Suppressor macrophage treated with lipopolysaccharide for 1 hour (primary cell): Measurements from ENCODE around the gene UGT1A10.

Experiments used
- DNase-seq, 3 donors: peaks; one replicate each; pipeline ENCODE4 v3.0.0-alpha.2; 2020 to 2022

Gene UGT1A10

GRCh38 chr2:233789554-233789953 is 153.3 kb downstream of the UGT1A10 start:
- DNase-seq, result no peak

DNA sequence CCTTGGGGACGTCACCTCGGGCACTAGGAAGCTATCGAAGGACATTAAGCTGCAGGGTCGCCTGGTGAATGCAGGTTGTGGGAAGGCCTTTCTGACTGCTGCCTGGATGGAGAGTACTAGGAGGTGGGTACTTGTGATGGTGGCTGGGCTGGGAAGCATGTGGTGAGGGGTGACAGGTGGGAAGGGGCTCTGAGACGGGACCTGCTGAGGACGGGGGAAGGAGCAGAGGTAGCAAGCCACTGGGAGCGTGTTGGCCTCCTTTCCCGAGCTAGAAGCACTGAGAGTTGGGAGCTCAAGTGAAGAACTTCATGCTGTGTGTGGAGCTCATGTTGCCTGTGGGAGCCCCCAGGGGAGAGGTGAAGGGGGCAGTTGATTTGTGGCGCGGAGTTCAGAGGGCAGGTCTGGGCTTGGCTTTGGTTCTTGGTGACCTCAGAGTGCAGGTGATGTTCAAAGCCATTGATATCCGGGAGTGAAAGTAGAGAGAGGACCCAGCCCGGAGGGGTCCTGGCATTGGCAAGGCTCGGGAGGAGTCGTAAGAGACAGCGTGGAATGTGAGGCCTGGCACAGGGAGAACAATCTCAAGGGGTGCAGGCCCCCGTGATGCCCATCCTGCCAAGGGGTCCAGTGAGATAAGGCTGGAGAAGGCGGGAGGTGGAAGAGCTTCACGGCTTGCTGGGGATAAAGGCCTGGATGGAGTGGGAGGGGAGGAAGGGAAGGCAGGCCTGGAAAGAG is 155.1 kb downstream of the UGT1A10 start:
- no peak for DNase-seq

- no peak for DNase-seq
Measured at GRCh38 chr2:233791883-233792329, 155.7 kb downstream of the UGT1A10 start.

GRCh38 chr2:233792720-233793119 is 156.5 kb downstream of the UGT1A10 start:
- no peak for DNase-seq

DNA sequence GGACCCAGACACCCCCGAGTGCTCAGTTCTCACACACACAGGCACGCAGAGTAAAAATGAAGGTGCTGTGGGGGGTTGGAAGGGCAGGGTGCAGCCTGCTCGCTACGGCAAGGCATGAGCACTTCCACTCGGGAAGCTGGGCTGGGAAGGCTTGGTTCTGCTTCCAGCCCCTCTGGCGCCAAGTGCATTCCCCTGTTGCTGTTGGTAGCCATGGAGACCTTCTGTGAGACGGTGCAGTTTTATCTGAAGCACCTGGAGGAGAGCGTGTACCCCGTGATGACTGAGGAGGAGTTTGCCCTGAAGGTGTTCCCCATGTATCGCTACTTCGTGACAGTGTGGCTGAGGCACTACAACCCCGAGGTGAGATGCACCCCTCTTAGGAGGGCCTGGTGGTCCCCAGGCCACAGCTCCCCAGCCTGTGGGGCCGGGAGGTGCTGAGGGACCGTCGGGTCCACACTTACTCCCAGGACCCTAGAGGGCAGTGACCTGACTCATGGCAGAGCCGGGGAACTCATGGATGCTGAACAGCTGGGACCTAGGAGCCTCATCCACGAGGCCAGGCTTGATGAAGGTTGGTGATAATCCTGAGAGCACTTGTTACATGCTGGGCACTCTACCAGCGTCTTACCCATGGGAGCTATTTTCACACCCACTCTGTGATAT is 157.3 kb downstream of the UGT1A10 start:
- DNase-seq, result no peak

DNA sequence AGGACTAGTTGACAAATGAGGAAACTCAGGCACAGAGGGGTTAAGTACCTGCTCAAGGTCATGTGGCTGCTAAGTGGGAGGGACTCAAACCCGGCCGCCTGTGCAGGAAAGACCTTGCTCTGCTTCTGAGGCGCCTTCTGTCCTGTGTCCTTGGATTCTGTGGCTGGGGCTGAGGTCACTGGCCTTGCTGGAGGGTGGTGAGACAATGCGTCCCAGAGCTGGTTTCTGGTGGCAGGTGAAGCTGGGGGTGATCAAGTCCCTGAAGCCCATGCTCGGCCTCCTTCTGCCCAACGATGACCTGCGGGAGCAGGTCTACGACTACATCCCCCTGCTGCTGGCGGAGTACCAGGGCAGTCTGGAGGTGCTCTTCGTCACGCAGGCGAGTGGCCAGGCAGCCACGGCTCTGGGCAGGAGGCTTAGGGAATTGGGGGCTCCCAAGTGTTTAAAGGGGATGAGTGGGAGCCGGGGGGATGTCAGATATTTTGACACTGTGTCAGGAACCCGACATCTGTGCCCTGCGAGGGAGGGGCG is 157.9 kb downstream of the UGT1A10 start:
- DNase-seq, result no peak

GRCh38 chr2:233795735-233796171 is 159.5 kb downstream of the UGT1A10 start:
- DNase-seq, result no peak

GRCh38 chr2:233796254-233796653 is 160.0 kb downstream of the UGT1A10 start:
- DNase-seq, result no peak

DNA sequence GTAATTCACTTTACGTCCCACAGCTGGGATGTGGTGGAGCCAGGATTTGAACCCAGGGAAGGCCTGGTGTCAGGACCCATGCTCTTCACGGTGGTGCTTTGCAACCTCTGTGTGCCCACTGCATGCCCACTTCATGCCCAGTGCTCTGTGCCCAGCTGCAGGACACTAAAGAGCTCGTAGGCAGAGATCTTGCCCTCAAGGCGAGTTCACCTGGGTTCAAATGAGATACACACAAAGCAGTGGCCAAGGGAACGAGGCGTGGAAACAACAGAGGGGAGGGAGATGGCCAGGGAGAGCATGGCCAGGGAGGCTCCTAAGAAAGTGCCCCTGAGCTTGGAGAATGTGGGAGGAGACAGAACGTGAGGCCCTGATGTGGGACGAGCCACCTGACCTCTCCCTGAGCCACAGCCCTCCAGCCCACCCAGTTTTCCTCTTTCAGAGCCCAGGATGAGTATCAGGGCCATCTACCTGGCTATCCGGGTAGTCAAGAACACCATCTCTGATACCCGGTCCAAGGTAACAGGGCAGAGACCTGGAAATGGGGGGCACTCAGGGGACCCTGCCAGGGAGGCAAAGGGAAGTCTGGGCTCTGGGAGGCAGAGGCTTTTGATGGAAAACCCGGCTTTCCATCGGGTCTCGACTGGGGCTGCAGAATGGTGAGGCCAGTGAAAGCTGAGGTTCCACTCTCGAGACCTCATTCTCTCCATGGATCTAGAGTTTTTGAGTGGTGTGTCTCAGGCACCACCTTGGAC is 162.3 kb downstream of the UGT1A10 start:
- no peak for DNase-seq

DNA sequence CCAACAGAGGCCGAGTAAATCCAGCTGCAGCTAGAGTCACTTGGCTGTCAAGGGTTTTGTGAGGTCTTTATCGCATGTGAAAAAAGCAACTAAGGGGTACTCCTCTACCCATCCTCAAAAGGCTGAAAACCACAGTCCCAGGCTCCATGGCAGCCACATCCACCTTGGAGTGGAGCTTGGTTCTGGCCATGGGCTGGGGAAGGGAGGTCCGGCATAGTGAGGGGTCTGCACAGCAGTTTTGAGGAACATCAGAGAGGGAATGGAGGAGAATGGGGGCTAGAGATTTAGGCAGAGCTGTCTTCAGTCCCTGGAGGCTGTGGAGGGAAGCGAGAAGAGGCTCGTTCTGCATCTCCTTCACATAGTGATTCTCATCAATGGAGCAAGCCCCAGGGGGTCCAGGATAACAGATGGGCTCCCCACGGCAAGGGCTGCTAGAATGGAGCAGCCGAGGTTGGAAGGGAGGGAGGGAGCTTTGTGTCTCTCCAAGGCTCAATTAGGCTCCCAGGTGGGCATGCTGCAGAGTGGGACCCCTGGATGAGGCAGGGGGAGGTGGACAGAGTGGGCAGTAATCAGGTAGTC is 162.9 kb downstream of the UGT1A10 start:
- no peak for DNase-seq

DNA sequence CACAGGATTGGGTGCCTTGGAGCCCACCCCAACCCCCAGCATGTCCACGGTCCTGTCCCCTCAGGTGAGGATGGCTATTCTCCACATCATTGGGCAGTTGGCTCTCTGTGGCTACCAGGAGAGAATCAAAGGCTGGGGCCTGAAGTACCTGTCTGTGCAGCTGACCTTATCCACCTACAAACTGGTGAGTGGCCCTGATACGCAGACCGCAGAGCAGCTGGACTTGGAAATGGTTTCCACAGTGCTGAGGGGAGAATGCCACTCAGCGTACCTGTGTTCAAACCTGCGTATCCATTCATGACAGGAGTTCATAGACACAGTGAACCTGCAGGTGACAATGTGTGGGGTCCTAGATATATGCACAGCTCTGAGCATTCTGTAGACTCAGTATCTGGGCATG is 163.5 kb downstream of the UGT1A10 start:
- DNase-seq, result no peak

DNA sequence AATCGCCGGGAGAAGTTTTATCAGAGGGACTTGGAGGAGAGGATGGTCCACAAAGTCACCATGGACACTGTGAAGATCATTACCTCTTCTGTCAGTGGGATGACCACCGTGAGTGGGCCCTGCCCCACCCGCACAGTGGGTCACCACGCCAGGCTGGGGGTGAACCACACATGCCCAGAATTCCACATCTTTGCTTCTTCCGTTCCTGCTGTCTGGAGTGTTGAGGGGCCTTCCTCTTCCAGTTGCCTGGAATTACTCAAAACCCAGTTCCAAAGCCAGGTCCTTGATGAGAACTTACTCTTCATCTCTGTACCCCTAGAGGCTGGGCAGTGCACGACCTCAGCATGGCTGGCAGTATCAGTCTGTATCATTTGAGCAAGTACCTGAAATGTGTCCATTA is 164.0 kb downstream of the UGT1A10 start:
- DNase-seq, result no peak

DNA sequence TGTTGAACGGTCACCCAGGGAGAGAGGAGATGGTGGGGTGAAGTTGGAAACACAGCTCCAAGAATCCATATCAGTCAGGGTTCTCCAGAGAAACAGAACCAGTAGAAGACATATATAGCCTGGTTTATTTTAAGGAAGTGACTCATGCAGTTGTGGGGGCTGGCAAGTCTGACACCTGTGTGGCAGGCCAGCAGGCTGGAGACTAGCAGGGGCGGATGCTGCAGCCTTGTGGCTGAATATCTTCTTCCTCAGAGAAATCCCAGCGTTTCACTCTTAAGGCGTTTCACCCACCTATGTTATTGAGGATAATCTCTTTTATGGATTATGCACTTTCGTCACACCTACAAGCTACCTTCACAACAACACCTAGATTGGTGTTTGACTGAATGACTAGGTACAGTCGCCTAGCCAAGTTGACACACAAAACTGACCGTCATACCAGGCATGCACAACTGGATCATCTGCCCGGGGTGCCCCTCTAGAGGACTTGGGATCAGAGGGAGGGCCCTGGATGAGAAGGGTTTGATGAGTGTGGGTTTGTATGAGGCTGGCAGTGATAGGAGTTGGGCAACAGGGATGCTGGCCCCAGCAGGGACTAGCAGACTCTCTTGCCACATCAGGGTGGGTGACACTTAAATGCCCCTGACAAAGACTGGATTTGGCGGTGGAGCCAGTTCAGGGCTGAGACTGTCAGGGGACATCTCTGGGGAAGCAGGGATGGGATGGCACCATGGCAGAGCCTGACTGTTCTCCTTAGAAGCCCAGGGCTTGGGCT is 165.3 kb downstream of the UGT1A10 start:
- DNase-seq, result no peak

GRCh38 chr2:233802132-233802815 is 166.0 kb downstream of the UGT1A10 start:
- DNase-seq, result no peak

- DNase-seq, result no peak
Measured at GRCh38 chr2:233803292-233803911, 167.2 kb downstream of the UGT1A10 start.

DNA sequence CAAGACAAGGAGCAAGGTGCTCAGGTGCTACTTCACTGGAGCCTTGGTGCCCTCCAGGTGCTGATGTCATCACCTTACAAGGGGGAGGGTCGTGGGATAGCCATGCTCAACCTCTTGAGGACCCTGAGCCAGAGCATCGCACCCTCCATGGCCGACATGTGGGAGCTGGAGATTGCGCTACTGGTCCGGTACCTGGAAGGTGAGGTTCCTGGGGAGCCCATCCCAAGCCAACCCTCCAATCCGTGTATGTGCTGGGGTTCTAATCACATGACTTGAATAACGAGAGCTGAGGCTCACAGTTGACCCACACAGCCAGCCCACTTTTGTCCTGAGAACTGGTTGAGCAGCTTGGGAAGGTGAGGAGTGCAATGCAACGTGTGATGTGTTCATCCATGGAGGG is 167.7 kb downstream of the UGT1A10 start:
- no peak for DNase-seq

GRCh38 chr2:233807215-233807865 is 171.1 kb downstream of the UGT1A10 start:
- no peak for DNase-seq

DNA sequence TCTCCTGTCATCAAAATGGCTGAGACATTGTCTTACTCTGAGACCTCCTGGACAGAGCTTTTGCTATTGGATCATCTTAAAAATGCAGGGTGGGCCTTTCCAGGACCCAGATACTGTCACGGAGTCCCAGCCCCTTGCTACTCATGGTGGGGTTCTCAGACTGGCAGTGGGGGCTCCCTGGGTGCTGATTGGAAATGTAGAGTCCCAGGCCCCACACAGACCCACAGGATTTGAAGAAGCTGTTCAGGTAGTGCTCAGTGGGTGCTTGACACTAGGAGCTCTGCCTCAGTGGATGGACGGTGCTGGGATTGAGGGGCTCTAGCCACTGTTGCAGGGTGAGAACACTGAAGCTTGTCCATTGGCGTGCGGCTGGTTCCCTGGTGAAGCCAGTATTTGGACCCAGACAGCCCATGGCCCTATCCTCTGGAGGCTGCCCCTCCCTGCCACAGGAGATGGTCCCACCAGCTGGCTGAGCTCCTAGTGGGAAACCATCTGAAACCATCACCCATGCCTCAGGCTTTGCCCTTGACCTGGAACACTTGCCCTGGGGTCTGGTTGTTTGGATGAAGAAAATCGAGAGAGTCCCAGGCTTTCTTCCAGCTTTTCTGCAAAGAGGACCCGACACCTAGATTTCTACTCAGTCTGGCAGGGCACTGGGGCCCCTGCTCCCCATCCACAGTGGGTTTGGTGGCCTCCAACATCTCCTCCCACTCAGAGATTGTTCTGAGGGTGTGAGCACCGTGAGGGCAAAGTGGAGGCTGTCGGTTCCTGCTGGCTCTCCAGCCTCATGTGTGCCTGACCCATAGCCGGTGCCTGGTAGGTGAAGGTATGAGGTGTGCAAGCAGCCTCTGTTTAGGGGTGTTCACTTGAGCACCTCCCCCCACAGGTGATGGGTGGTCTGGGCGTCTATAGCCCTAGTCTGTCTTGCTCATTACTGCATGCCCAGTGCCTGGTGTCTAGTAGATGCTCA is 172.0 kb downstream of the UGT1A10 start:
- DNase-seq, result no peak

DNA sequence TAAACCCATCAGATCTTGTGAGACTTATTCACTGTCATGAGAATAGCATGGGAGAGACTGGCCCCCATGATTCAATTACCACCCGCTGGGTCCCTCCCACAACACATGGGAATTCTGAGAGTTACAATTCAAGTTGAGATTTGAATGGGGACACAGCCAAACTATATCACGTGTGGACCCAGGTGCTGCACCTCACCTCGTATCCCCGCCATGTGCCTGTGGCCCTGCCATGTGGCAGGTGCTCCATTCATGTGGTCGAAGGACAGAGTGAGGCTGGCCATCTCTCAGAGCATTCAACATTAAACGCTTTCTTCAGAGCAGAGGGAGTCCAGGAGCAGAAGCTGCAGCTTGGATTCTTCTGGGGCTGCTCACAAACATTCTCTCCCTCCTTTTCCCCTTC is 174.1 kb downstream of the UGT1A10 start:
- peak in 1 of 3 donors; percentile 12 for DNase-seq
